ENCODE measurements around the gene CEMIP2. TPM values are rescaled to one million over a fixed set of nuclear protein-coding genes. Genes with fewer than 3 reads are reported as not detected.

Gene CEMIP2
- total and polyA plus RNA-seq, 2 of the 13 experiments (the other 11 are each of a cell fraction or from before 2014, with no cell fraction given): 94.3 to 128 TPM

GRCh38 chr9:71636143-71636839 lies 132.0 kb downstream of the CEMIP2 start (continued):
- TF ChIP-seq, protein P1, sequence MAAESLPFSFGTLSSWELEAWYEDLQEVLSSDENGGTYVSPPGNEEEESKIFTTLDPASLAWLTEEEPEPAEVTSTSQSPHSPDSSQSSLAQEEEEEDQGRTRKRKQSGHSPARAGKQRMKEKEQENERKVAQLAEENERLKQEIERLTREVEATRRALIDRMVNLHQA (CRISPR knock-in tag; IDR thresholded peaks at IDR 0.05): no peak
- TF ChIP-seq HOXA5 (CRISPR knock-in tag; IDR thresholded peaks at IDR 0.05): no peak
- peak; percentile 13; the same call in 1 of the 2 replicates for TF ChIP-seq HMG20A (CRISPR knock-in tag; IDR thresholded peaks at IDR 0.05; ENCODE audit: borderline replicate concordance)
- TF ChIP-seq CREM (IDR thresholded peaks at IDR 0.05): peak; percentile 27; the same call in 1 of the 2 replicates
- TF ChIP-seq CREM (CRISPR knock-in tag; IDR thresholded peaks at IDR 0.05): no peak
- TF ChIP-seq ZNF414 (CRISPR knock-in tag; IDR thresholded peaks at IDR 0.05): no peak
- TF ChIP-seq SAP130 (CRISPR knock-in tag; IDR thresholded peaks at IDR 0.05; ENCODE audit: low read depth): 0 out of 2 replicates have a peak, but pooled peaks have one; percentile 24
- no peak for TF ChIP-seq ZNF354B (CRISPR knock-in tag; IDR thresholded peaks at IDR 0.05)
- 0 out of 2 replicates have a peak, but pooled peaks have one; percentile 32 for TF ChIP-seq HNF4A (CRISPR knock-in tag; IDR thresholded peaks at IDR 0.05)
- no peak for TF ChIP-seq ZNF34 (CRISPR knock-in tag; IDR thresholded peaks at IDR 0.05; ENCODE audit: borderline replicate concordance)
- TF ChIP-seq SPEN (CRISPR knock-in tag; IDR thresholded peaks at IDR 0.05; ENCODE audit: low read depth): no peak
- TF ChIP-seq DNMT1 (CRISPR knock-in tag; IDR thresholded peaks at IDR 0.05): no peak
- TF ChIP-seq HDAC2 (CRISPR knock-in tag; IDR thresholded peaks at IDR 0.05): no peak
- no peak for TF ChIP-seq CREB1 (IDR thresholded peaks at IDR 0.05)
- 0 out of 2 replicates have a peak, but pooled peaks have one; percentile 20 for TF ChIP-seq CREB1 (CRISPR knock-in tag; IDR thresholded peaks at IDR 0.05)
- TF ChIP-seq MED1 (CRISPR knock-in tag; IDR thresholded peaks at IDR 0.05): no peak
- no peak for TF ChIP-seq SOX6 (IDR thresholded peaks at IDR 0.05)
- TF ChIP-seq SOX6 (CRISPR knock-in tag; IDR thresholded peaks at IDR 0.05): 0 out of 2 replicates have a peak, but pooled peaks have one; percentile 29
- peak; percentile 39; the same call in 1 of the 2 replicates for TF ChIP-seq ARID5B (CRISPR knock-in tag; IDR thresholded peaks at IDR 0.05)
- no peak for TF ChIP-seq ASH2L (IDR thresholded peaks at IDR 0.05; ENCODE audit: insufficient read length, low read depth, low read length)
- TF ChIP-seq ZBTB38 (CRISPR knock-in tag; IDR thresholded peaks at IDR 0.05): no peak
- TF ChIP-seq THAP11 (CRISPR knock-in tag; IDR thresholded peaks at IDR 0.05): no peak
- no peak for TF ChIP-seq EZH2 (conservative IDR thresholded peaks at IDR 0.05; ENCODE audit: low read depth, low read length)
